GM18951 (cell line): Measurements from ENCODE around the gene AGXT.

Source experiments
- POLR2A ChIP-seq: IDR thresholded peaks from 4 replicates; pipeline ENCODE4 v1.6.1; 2011; ENCODE audit warnings: mild to moderate bottlenecking; ENCODE audit not compliant: insufficient read length, insufficient read depth; ENCODE audit errors: extremely low read depth
- in situ Hi-C: fragments of 300-500 bp; cut with MboI; formaldehyde crosslinking; loops from one replicate; pipeline ENCODE4 v1.12.0; 2022; ENCODE audit warnings: low sequenced_read_pairs, mixed read lengths, inconsistent platforms; ENCODE audit not compliant: unreplicated experiment

AGXT gene

GRCh38 chr2:240869109-240869955, 708 bp downstream of the AGXT start:
- TF ChIP-seq POLR2A = no peak
- in situ Hi-C loops = no loop called here

GRCh38 chr2:240869956-240870875, 1.6 kb downstream of the AGXT start:
- in situ Hi-C loops = no loop called here

GRCh38 chr2:240871071-240871958, 2.7 kb downstream of the AGXT start:
- in situ Hi-C loops = no loop called here

More at GRCh38 chr2:240869956-240870875, 1.6 kb downstream of the AGXT start:
- TF ChIP-seq POLR2A = no peak

GRCh38 chr2:240872317-240873097, 3.9 kb downstream of the AGXT start:
- TF ChIP-seq POLR2A = no peak
- in situ Hi-C loops = no loop called here

More at GRCh38 chr2:240871071-240871958, 2.7 kb downstream of the AGXT start:
- no peak for TF ChIP-seq POLR2A

- TF ChIP-seq POLR2A = no peak
- in situ Hi-C loops = no loop called here
These were observed 4.6 kb downstream of the AGXT start for GRCh38 chr2:240873098-240873788.

- in situ Hi-C loops = no loop called here
- TF ChIP-seq POLR2A = no peak
These were observed 5.4 kb downstream of the AGXT start for GRCh38 chr2:240873805-240874714.

GRCh38 chr2:240874715-240875227, 6.1 kb downstream of the AGXT start:
- in situ Hi-C loops = no loop called here
- no peak for TF ChIP-seq POLR2A

GRCh38 chr2:240875228-240876034, 6.8 kb downstream of the AGXT start:
- in situ Hi-C loops = no loop called here
- TF ChIP-seq POLR2A = no peak

GRCh38 chr2:240876035-240876474, 7.4 kb downstream of the AGXT start:
- in situ Hi-C loops = no loop called here
- TF ChIP-seq POLR2A = no peak

- in situ Hi-C loops = no loop called here
- no peak for TF ChIP-seq POLR2A
These were observed 8.0 kb downstream of the AGXT start for GRCh38 chr2:240876475-240877251.
